Activated CD4-positive, alpha-beta T cell treated with anti-CD3 and anti-CD28 coated beads, Interleukin-2, amount 50 U/mL, for 16 hours (primary cell): ENCODE results near the gene PPA1.
A peak's percentile ranks its signal among the peaks of the same experiment; 100 is the strongest.
"Not testable (repeated sequence)": the region's sequence is repeated elsewhere in the genome, so short reads cannot be mapped to it uniquely, and the experiment has no call there.

Experiments used
- DNase-seq: peaks from one replicate; pipeline ENCODE4 v3.0.0-alpha.2; 2020

Gene PPA1

GRCh38 chr10:70164163-70164562 lies 69.1 kb downstream of the PPA1 start:
- DNase-seq, result no peak

- DNase-seq, result no peak
Measured at GRCh38 chr10:70163448-70163847, 69.8 kb downstream of the PPA1 start.

- DNase-seq, result peak; percentile 89
Measured at GRCh38 chr10:70162892-70163201, 70.4 kb downstream of the PPA1 start.

GRCh38 chr10:70162151-70162891 lies 70.9 kb downstream of the PPA1 start:
- DNase-seq, result no peak

- no peak for DNase-seq
Measured at GRCh38 chr10:70160798-70161197, 72.4 kb downstream of the PPA1 start.

GRCh38 chr10:70159366-70159765 lies 73.9 kb downstream of the PPA1 start:
- DNase-seq, result not testable (repeated sequence)

- DNase-seq, result no peak
Measured at GRCh38 chr10:70158113-70158512, 75.1 kb downstream of the PPA1 start.

- no peak for DNase-seq
Measured at GRCh38 chr10:70155255-70155838, 77.9 kb downstream of the PPA1 start.
